Liver (tissue), 3 donors: Measurements from ENCODE around the gene LRRC45.

Source experiments
- GABPA ChIP-seq, 2 donors: IDR thresholded peaks in 1 of 2; conservative IDR thresholded peaks in 1 of 2; 2 replicates each; pipeline ENCODE4 v1.6.1; 2016; ENCODE audit warnings: antibody characterized with exemption in 2 of 2, mild to moderate bottlenecking in 1 of 2, moderate library complexity in 1 of 2
- HNF4G ChIP-seq: IDR thresholded peaks from 2 replicates; pipeline ENCODE4 v1.6.1; 2016; ENCODE audit warnings: antibody characterized with exemption
- RAD21 ChIP-seq, 2 donors: IDR thresholded peaks; 2 replicates each; pipeline ENCODE4 v1.6.1; 2016; ENCODE audit warnings: antibody characterized with exemption in 2 of 2, mild to moderate bottlenecking in 2 of 2
- RXRA ChIP-seq, 2 donors: IDR thresholded peaks; 2 replicates each; pipeline ENCODE4 v1.6.1; 2017 to 2018; ENCODE audit warnings: antibody characterized with exemption in 2 of 2, mild to moderate bottlenecking in 1 of 2
- SP1 ChIP-seq: IDR thresholded peaks from 2 replicates; pipeline ENCODE4 v1.6.1; 2018; ENCODE audit warnings: antibody characterized with exemption, mild to moderate bottlenecking
- TF ChIP-seq, protein P1 (sequence below): fragments of 150-350 bp; IDR thresholded peaks from 2 replicates; pipeline ENCODE4 v1.5.1; 2017; ENCODE audit warnings: improper control_type of control experiment, low read depth, low read length; ENCODE audit not compliant: missing input control
- TF ChIP-seq, protein P2 (sequence below): IDR thresholded peaks from 2 replicates; pipeline ENCODE4 v1.6.1; 2016; ENCODE audit warnings: antibody characterized with exemption, mild to moderate bottlenecking
- TF ChIP-seq, protein P3 (sequence below): IDR thresholded peaks from 2 replicates; pipeline ENCODE4 v1.6.1; 2016; ENCODE audit warnings: antibody characterized with exemption
- TF ChIP-seq, protein P4 (sequence below): IDR thresholded peaks from 2 replicates; pipeline ENCODE4 v1.6.1; 2016; ENCODE audit warnings: antibody characterized with exemption
- donor health status: healthy.
- donor health status: healthy.

DNA sequence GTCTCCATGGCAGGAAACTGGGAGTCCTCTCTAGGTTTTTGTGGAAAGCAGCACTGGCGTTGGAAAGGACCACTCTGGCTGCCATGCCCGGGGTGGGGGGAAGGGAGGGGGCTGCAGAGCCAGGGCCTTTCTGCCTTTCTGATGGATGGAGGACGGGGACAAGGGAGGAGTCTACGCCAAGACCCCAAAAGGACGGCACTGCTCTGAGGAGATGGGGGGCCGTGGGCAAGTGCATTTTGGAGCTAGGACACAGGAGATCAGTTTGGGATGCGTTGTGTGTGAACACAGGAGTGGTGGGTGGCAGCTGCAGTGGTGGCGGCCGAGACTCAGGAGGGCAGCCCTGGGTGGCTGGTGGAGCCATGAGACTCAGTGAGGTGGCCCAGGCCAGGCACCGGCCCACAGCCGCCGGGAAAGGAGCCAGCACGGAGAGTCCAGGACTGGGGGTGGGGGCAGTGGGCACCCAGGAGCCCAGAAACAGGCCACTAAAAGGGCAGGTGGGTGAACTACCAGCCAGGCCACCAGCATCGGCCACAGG lies 2.5 kb upstream of the LRRC45 start:
- no peak for TF ChIP-seq HNF4G
- TF ChIP-seq GABPA (IDR thresholded peaks at IDR 0.05 in 1 of 2, conservative IDR thresholded peaks at IDR 0.05 in 1 of 2) = no peak
- no peak for TF ChIP-seq RXRA (IDR thresholded peaks at IDR 0.05)
- TF ChIP-seq, protein P1, sequence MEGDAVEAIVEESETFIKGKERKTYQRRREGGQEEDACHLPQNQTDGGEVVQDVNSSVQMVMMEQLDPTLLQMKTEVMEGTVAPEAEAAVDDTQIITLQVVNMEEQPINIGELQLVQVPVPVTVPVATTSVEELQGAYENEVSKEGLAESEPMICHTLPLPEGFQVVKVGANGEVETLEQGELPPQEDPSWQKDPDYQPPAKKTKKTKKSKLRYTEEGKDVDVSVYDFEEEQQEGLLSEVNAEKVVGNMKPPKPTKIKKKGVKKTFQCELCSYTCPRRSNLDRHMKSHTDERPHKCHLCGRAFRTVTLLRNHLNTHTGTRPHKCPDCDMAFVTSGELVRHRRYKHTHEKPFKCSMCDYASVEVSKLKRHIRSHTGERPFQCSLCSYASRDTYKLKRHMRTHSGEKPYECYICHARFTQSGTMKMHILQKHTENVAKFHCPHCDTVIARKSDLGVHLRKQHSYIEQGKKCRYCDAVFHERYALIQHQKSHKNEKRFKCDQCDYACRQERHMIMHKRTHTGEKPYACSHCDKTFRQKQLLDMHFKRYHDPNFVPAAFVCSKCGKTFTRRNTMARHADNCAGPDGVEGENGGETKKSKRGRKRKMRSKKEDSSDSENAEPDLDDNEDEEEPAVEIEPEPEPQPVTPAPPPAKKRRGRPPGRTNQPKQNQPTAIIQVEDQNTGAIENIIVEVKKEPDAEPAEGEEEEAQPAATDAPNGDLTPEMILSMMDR = no peak
- TF ChIP-seq RAD21 (IDR thresholded peaks at IDR 0.05) = no peak
- TF ChIP-seq, protein P2, sequence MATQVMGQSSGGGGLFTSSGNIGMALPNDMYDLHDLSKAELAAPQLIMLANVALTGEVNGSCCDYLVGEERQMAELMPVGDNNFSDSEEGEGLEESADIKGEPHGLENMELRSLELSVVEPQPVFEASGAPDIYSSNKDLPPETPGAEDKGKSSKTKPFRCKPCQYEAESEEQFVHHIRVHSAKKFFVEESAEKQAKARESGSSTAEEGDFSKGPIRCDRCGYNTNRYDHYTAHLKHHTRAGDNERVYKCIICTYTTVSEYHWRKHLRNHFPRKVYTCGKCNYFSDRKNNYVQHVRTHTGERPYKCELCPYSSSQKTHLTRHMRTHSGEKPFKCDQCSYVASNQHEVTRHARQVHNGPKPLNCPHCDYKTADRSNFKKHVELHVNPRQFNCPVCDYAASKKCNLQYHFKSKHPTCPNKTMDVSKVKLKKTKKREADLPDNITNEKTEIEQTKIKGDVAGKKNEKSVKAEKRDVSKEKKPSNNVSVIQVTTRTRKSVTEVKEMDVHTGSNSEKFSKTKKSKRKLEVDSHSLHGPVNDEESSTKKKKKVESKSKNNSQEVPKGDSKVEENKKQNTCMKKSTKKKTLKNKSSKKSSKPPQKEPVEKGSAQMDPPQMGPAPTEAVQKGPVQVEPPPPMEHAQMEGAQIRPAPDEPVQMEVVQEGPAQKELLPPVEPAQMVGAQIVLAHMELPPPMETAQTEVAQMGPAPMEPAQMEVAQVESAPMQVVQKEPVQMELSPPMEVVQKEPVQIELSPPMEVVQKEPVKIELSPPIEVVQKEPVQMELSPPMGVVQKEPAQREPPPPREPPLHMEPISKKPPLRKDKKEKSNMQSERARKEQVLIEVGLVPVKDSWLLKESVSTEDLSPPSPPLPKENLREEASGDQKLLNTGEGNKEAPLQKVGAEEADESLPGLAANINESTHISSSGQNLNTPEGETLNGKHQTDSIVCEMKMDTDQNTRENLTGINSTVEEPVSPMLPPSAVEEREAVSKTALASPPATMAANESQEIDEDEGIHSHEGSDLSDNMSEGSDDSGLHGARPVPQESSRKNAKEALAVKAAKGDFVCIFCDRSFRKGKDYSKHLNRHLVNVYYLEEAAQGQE = no peak
- TF ChIP-seq, protein P3, sequence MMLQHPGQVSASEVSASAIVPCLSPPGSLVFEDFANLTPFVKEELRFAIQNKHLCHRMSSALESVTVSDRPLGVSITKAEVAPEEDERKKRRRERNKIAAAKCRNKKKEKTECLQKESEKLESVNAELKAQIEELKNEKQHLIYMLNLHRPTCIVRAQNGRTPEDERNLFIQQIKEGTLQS = no peak
- TF ChIP-seq, protein P4, sequence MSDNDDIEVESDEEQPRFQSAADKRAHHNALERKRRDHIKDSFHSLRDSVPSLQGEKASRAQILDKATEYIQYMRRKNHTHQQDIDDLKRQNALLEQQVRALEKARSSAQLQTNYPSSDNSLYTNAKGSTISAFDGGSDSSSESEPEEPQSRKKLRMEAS = no peak
- no peak for TF ChIP-seq SP1
